Fibroblast of upper back skin (primary cell): ENCODE results near the gene HDAC1.
A peak's percentile ranks its signal among the peaks of the same experiment; 100 is the strongest.
"Not testable (repeated sequence)": the region's sequence is repeated elsewhere in the genome, so short reads cannot be mapped to it uniquely, and the experiment has no call there.

ENCODE experiments used
- DNase-seq: peaks from one replicate; pipeline ENCODE4 v3.0.0-alpha.2; 2013

Gene HDAC1

DNA sequence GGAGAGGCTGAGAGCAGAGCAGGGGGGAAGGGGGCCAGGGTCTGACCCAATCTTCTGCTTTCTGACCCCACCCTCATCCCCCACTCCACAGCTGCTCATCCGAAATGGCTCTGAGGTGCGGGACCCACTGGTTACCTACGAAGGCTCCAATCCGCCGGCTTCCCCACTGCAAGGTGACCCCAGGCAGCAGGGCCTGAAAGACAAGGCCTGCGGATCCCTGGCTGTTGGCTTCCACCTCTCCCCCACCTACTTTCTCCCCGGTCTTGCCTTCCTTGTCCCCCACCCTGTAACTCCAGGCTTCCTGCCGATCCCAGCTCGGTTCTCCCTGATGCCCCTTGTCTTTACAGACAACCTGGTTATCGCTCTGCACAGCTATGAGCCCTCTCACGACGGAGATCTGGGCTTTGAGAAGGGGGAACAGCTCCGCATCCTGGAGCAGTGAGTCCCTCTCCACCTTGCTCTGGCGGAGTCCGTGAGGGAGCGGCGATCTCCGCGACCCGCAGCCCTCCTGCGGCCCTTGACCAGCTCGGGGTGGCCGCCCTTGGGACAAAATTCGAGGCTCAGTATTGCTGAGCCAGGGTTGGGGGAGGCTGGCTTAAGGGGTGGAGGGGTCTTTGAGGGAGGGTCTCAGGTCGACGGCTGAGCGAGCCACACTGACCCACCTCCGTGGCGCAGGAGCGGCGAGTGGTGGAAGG lies 17.1 kb upstream of the HDAC1 start:
- DNase-seq: no peak

DNA sequence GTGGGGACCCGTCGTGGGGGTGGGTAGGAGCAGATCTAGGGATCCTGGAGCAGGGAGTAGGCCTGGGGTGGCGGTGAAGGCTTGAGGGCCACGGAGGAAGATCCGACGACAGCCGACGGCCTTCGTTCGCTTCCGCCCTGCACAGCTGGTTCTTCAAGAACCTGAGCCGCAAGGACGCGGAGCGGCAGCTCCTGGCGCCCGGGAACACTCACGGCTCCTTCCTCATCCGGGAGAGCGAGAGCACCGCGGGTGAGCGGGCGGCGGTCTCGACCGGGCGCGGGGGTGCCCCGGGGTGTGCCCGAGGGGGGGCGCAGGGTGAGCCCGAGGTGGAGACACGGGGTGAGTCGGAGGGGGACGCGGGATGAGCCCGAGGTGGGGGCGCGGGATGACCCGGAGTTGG lies 16.5 kb upstream of the HDAC1 start:
- peak; percentile 8 for DNase-seq

- DNase-seq: no peak
Measured at GRCh38 chr1:32276032-32276782, 15.7 kb upstream of the HDAC1 start.

GRCh38 chr1:32284777-32285176 lies 7.1 kb upstream of the HDAC1 start:
- not testable (repeated sequence) for DNase-seq

DNA sequence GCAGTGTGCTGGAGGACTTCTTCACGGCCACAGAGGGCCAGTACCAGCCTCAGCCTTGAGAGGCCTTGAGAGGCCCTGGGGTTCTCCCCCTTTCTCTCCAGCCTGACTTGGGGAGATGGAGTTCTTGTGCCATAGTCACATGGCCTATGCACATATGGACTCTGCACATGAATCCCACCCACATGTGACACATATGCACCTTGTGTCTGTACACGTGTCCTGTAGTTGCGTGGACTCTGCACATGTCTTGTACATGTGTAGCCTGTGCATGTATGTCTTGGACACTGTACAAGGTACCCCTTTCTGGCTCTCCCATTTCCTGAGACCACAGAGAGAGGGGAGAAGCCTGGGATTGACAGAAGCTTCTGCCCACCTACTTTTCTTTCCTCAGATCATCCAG lies 6.2 kb upstream of the HDAC1 start:
- no peak for DNase-seq

DNA sequence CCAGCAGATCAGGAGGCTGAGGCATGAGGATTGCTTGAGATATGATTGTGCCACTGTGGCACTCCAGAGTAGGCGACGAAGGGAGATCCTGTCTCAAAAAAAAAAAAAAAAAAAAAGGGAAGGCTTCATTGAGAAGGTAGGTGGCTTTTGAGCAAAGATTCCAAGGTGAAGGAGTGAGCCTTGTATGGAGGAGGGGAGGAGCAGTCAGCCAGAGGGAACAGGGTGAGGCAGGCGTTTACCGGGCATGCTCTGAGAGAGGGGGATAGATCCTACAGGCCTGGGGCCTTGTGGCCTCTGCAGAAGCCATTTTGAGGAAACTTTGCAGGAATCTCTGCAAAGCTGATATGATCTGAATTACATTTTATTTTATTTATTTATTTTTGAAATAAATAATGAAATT lies 5.1 kb upstream of the HDAC1 start:
- DNase-seq: no peak

- DNase-seq: no peak
Measured at GRCh38 chr1:32289256-32289655, 2.6 kb upstream of the HDAC1 start.

- peak; percentile 47 for DNase-seq
Measured at GRCh38 chr1:32291145-32291707, 657 bp upstream of the HDAC1 start.

DNA sequence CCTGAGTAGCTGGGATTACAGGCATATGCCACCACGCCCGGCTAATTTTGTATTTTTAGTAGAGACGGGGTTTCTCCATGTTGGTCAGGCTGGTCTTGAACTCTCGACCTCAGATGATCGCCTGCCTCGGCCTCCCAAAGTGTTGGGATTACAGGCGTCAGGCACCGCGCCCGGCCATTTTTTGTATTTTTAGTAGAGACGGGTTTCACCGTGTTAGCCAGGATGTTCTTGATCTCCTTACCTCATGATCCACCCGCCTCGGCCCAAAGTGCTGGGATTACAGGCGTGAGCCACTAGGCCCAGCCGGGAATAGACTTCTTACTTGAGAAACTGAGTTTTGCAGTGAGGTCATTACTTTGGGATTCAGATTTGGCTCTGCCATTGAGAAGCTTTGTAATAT lies 6.3 kb downstream of the HDAC1 start:
- DNase-seq: not testable (repeated sequence)

- DNase-seq: no peak
Measured at GRCh38 chr1:32299327-32299726, 7.4 kb downstream of the HDAC1 start.

GRCh38 chr1:32303358-32303757 lies 11.5 kb downstream of the HDAC1 start:
- DNase-seq: no peak

GRCh38 chr1:32303997-32304622 lies 12.2 kb downstream of the HDAC1 start:
- peak; percentile 18 for DNase-seq

GRCh38 chr1:32305310-32305709 lies 13.4 kb downstream of the HDAC1 start:
- DNase-seq: no peak

GRCh38 chr1:32307324-32307723 lies 15.4 kb downstream of the HDAC1 start:
- peak; percentile 37 for DNase-seq

DNA sequence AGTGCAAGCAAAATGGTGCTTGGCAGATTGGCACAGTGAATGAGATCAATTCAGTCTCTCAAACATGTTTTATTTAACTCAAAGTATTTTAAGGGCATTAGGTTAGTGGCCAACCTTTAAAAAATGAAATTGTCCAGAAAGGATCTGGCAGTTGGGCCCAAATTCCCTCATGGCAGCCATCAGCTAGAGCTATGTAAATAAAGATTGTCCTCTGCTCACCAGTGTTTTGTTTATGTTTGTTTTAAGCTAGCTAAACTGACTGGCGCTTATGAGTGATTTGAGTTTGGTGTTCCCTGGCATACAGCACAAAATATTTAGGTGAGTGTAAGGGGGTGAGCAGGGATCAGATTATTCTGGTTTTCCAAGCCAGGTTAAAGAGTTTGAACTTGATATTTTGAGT lies 18.1 kb downstream of the HDAC1 start:
- no peak for DNase-seq

GRCh38 chr1:32311709-32312393 lies 20.0 kb downstream of the HDAC1 start:
- DNase-seq: no peak

GRCh38 chr1:32316903-32317277 lies 25.0 kb downstream of the HDAC1 start:
- no peak for DNase-seq

DNA sequence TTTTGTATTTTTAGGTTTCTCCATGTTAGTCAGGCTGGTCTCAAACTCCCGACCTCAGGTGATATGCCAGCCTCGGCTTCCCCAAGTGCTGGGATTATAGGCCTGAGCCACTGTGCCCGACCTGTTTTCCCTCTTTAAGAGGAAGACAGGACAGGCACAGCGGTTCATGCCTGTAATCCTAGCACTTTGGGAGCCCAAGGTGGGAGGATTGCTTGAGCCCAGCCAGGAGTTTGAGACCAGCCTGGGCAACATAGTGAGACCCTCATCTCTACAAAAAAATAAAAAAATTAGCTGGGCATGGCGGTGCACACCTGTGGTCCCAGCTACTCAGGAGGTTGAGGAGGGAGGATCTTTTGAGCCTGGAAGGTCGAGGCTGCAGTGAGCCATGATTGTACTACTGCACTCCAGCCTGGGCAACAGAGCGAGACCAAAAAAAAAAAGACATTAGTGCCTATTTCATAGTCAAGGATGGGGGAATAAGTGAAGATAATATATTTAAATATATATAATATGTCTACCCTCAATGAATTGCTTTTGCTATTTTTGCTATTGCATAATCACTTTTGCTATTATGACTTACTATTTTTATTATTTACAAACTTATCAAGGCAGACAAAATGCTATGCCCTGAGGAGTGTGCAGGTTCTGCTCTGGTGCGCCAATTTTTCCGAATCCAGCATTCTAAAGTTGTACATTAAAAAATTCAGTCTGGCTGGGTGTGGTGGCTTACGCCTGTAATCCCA lies 26.4 kb downstream of the HDAC1 start:
- no peak for DNase-seq

- DNase-seq: no peak
Measured at GRCh38 chr1:32321712-32322291, 29.9 kb downstream of the HDAC1 start.

GRCh38 chr1:32327204-32327603 lies 35.3 kb downstream of the HDAC1 start:
- DNase-seq: no peak

- DNase-seq: no peak
Measured at GRCh38 chr1:32329931-32330466, 38.1 kb downstream of the HDAC1 start.
